HG02588 (cell line): Measurements from ENCODE around the gene MAPKAP1.
"Not testable (repeated sequence)": the region's sequence is repeated elsewhere in the genome, so short reads cannot be mapped to it uniquely, and the experiment has no call there.

Experiments
- ATAC-seq: cut with Tn5 transposase; IDR thresholded peaks from one replicate; pipeline ENCODE4 v1.9.1; 2021; ENCODE audit warnings: mild to moderate bottlenecking, moderate library complexity; ENCODE audit not compliant: unreplicated experiment

MAPKAP1 gene

GRCh38 chr9:125400725-125401716, 306.0 kb downstream of the MAPKAP1 start:
- no peak for ATAC-seq

GRCh38 chr9:125400232-125400631, 306.8 kb downstream of the MAPKAP1 start:
- not testable (repeated sequence) for ATAC-seq

DNA sequence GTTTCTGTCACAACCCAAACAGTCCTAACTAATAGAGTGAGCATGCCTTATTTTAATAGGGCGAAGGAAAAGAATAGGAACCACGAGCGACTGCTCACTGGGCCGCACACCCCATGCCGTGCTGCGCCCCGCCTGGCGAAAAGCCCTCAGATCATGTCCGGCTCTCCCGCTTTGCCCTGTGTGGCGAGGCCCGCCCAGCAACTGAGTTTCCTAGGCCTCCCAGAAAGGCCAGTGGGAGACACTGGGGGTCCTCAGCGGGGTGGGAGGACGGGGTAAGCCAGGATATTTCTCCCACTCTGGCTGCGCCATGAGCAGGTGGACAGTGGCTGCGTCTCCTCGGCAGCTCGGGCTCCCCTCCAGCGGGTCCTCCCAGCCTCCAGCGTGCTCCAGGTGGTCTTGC, 307.3 kb downstream of the MAPKAP1 start:
- no peak for ATAC-seq

DNA sequence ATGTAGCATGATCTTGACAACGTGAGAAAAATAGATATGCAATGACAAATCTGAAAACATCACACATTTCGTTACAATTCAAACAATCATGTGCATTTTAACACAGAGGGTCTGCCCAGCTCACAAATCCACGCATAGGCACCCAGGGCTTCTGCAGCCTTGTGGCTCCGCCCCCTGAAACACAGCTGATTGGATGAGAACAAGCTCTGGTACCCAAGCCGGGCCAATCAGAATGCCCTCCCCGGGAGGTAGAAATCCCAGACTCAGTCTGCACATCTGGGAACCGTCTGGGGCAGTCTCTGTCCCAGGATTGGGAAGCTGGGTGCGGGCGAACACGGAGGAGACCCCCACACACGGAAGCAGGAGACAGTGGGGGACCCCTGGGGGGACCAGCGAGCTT, 307.8 kb downstream of the MAPKAP1 start:
- ATAC-seq = no peak

GRCh38 chr9:125398243-125398642, 308.8 kb downstream of the MAPKAP1 start:
- no peak for ATAC-seq

DNA sequence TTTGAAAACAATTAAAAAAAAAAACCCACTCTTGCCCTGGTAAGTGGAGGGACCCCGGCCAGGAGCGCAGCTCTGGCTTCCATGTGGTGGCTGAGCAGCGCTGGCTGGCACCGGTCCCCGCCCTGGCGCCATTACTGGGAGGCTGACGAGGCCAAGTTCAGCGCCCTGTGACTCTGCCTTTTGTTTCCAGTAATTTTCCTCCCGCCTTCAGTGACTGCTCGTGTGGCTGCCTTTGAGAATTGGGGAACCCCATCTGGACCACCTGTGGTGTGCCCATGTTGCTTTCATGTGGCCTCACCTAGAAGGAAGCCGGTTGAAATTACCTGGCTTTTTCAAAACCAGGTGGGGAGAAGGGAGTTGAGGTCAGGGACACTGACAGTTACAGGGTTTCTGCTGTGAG, 309.3 kb downstream of the MAPKAP1 start:
- no peak for ATAC-seq

GRCh38 chr9:125396799-125397198, 310.2 kb downstream of the MAPKAP1 start:
- no peak for ATAC-seq

- no peak for ATAC-seq
Measured at GRCh38 chr9:125393426-125393825, 313.6 kb downstream of the MAPKAP1 start.

DNA sequence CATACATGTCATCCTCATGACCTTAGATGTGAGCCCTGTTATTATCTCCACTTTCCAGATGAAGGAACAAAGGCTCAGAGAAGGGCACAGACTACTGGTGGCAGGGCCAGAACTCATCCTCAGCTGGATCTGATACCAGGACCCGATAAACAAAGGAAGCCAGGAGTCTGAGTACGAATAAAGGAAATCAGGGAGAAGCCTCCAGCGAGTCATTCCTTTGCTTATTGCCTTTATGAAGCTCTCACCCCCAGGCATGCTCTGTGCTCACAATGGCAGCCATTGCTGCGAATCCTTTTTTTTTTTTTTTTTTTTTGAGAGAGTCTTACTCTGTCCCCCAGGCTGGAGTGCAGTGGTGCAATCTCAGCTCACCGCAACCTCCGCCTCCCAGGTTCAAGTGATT, 315.3 kb downstream of the MAPKAP1 start:
- no peak for ATAC-seq

DNA sequence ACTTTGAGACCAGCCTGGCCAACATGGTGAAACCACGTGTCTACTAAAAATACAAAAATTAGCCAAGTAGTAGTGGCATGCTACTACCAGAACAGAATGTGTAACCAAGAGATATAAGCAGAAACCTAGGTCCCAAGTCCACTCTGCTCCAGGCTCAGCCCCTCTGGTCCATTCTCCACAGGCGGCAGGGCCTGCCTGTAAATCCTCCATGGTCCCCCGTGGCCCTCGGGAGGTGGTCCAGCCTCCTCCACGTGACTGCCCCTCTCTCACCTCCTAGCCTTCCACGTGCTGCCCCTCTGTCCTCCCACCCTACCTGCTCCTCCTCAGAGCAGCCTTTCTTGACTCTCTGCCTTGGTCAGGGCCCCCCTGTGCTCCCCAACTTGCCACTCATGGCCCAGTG, 318.0 kb downstream of the MAPKAP1 start:
- ATAC-seq = no peak

- ATAC-seq = no peak
Measured at GRCh38 chr9:125387861-125388524, 319.0 kb downstream of the MAPKAP1 start.
